Urothelium cell line (cell line): ENCODE measurements around the gene SPACDR.

Experiments used
- DNase-seq: peaks from one replicate; pipeline ENCODE4 v3.0.0; 2011; ENCODE audit warnings: low spot score, mixed read lengths
- FAIRE-seq: peaks from 2 replicates; lab custom pipeline; 2011; peaks lifted over from hg19 to GRCh38; lab: Jason Lieb, UNC

SPACDR gene

DNA sequence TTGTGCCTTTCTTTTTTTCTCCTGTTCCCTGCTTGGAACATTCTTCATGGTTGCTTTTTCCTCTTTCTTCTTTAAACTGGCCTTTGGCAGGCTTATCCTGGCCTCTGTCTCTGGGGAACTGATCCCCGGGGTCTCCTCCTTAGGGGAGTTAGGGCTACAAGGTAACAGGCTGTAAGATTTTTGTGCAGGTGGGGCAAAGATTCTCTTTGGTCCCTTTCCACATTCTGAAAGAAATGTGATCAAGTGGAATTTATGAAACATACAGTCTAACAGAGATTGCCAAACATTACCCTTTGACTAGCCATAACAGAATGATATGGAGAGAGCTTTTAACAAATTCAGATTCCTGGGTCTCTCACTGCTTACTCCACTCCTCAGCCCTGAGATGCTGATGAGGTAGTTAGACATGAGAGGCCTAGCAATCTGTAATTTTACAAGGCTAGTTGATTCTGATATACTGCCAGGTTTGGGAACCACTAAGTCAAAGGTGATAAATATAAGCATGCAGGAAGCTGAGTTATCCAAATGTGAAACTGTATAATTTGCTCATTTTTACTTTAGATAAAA lies 44.3 kb downstream of the SPACDR start:
- DNase-seq = no peak
- FAIRE-seq = no peak

DNA sequence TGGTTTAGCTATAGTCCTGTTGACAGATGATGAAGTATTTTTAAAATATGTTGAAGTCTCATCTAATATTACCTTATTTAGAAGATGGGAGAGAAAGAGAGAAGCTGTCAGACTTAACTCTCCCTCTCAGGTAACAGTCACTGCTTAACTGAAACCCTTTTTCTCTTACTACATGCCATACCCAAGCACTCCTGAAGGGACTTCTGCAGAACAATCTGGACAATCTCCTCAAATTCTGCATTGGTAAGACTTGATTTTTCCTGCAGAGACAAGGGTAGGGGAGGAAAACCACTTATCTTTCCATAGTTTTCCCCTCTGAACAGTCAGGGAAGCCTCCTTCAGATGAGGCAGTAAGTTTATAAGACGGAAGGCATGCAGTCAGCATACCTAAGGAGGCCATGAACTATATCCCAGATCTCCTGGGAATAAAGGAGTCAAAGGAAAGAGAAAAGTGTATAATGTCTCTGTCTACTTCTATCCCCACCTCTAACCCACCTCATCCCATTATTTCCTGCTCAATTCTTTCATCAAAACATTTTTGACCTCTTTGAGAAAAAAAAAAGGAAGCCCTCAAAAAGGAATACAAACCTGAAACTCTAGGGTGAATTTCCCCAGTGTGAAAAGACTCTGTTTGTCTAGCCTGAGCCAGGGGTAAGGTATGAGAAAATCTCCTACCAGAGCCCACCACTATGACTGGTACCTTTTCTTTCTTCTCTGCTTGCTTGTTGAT lies 45.0 kb downstream of the SPACDR start:
- no peak for DNase-seq
- FAIRE-seq = no peak

DNA sequence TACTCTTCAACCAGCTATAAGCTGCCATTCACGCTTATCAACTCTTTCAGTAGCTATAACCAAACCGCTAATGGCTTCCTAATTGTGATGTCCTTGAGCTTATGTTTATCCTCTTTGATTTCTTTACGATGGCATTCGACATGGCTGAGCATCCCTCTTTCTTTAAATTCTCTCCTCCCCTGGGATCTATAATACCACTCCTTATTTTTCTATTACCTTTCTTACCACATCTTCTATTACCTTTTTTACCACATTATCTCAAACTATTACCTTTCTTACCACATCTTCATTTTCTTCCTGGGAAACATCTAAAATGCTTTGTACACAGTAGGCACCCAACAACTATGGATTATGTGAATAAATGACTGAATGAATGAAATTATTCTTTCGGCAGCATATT lies 48.6 kb downstream of the SPACDR start:
- no peak for DNase-seq
- FAIRE-seq = no peak

DNA sequence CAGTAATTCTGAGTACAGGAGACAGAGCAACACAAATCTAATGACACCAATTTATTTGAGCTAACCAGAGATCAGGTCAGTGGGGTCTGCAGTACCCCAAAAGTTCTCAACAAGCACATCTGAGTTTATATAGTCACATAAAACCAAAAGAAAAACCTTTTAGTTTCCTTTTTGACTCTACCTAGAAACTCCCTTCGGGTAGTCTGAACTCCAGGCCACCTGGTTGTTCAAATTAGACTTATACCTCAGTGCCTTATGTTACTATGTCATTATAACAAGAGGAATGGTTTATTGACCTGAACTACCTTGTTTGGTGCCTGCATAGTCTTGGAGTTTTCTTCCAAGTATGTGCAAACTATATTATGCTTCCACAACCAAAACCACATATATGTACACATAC lies 50.2 kb downstream of the SPACDR start:
- FAIRE-seq = no peak

DNA sequence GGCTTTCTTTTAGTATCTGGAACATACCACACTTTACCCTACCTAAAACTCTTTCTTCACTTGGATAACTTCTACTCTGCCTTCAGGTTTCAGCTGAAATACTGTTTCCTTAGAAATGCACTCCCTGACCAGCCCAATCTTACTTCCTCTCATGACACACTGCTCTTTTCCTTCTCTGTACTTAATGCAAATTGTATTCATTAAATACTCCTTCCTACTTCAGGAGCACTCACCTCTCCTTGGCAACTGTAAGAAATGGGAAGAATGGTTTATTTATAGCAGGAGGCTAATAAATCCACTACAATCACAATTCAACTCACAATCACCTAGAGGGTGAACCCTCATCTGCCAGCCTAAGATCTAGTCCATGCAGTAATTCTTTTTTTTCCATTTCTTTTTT lies 50.7 kb downstream of the SPACDR start:
- no peak for DNase-seq
- FAIRE-seq = no peak

More for the DNA sequence above, 50.2 kb downstream of the SPACDR start:
- DNase-seq = no peak

DNA sequence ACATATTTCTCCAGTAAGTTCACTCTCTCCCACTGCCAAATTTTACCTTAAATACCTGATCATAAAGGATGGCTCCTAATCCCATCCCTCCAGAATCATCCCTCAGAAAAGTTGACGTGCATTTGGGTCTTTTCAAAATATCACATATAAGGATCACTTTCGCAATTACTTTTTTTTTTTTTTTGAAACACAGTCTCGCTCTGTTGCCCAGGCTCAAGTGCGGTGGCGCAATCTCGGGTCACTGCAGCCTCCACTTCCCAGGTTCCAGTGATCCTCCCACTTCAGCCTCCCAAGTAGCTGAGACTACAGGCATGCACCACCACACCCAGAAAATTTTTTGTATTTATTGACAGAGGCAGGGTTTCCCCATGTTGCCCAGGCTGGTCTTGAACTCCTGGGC lies 53.0 kb downstream of the SPACDR start:
- FAIRE-seq (no peak), DNase-seq (no peak)

DNA sequence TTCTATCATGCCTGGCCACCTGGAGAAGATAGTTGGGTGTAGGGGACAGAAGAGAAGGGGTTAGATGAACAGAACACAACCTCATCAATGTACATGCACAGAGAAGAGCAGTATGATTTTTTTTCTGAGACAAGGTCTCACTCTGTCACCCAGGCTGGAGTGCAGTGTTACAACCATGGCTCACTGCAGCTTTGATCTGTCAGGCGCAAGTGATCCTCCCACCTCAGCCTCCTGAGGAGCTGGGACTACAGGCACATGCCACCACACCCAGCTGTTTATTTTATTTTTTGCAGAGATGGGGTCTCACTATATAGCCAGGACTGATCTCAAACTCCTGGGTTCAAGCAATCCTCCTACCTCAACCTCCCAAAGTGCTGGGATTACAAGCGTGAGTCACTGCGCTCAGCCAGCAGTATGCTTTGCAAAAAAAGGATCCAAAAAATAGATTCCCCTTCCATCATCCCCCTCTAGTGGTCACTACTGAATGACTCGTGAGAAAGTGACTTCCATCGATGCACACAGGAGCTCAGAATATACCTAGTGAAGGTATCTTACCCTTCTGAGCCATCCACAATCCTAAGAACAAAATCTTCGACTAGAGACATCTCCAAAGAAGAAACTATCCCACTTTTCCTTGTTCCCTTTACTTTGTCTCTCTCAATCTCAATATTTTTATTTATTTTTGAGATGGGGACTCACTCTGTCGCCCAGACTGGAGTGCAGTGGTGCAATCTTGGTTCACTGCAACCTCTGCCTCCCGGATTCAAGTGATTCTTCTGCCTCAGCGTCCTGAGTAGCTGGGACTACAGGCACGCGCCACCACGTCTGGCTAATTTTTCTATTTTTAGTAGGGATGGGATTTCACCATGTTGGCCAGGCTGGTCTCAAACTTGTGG lies 56.5 kb downstream of the SPACDR start:
- no peak for FAIRE-seq
- peak; percentile 90 for DNase-seq

DNA sequence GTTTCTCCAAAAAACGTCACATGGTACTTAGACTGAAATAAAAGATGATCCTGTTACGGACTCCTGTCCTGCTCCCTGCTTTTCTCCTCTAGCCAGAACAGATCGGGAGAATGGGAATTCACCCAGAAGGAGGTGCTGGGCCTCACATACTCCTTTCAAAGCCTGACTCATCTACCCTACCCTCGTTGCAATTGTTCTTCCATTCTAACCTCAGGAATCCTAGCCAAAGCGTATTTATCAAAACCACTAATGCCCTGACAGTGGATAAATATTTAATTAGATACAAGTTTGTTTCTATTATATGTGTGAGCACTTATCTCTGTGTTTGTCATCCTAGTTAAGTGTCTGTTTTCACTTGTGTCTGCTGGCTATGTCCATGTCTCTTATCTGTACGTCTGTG lies 57.3 kb downstream of the SPACDR start:
- DNase-seq (peak; percentile 64), FAIRE-seq (no peak)
